HEK293 (cell line): Measurements from ENCODE around the gene MMP15.

Experiments used
- GLIS2 ChIP-seq: fragments of 450-650 bp; formaldehyde crosslinking; IDR thresholded peaks from 2 replicates; pipeline ENCODE4 v1.5.1; 2016; ENCODE audit warnings: missing biosample characterization, missing genetic modification characterization
- PRDM1 ChIP-seq: fragments of 450-650 bp; formaldehyde crosslinking; IDR thresholded peaks from 2 replicates; pipeline ENCODE4; 2016; ENCODE audit warnings: missing biosample characterization, missing genetic modification characterization
- SP3 ChIP-seq: fragments of 450-650 bp; formaldehyde crosslinking; IDR thresholded peaks from 2 replicates; pipeline ENCODE4 v1.5.1; 2016; ENCODE audit warnings: missing biosample characterization, missing genetic modification characterization
- TCF7L2 ChIP-seq: IDR thresholded peaks from 2 replicates; pipeline ENCODE4 v1.6.1; 2011; ENCODE audit warnings: low read depth, mild to moderate bottlenecking, inconsistent platforms, low read length, moderate library complexity, borderline replicate concordance
- ZIC2 ChIP-seq: fragments of 450-650 bp; formaldehyde crosslinking; IDR thresholded peaks from 2 replicates; pipeline ENCODE4 v1.5.1; 2016; ENCODE audit warnings: missing biosample characterization, missing genetic modification characterization
- ZNF157 ChIP-seq: fragments of 450-650 bp; formaldehyde crosslinking; IDR thresholded peaks from 2 replicates; pipeline ENCODE4 v1.5.1; 2016; ENCODE audit warnings: missing biosample characterization, missing genetic modification characterization
- ZNF169 ChIP-seq: fragments of 450-650 bp; formaldehyde crosslinking; IDR thresholded peaks from 2 replicates; pipeline ENCODE4 v1.5.1; 2016; ENCODE audit warnings: missing biosample characterization, missing genetic modification characterization
- ZNF211 ChIP-seq: fragments of 450-650 bp; formaldehyde crosslinking; IDR thresholded peaks from 2 replicates; pipeline ENCODE4 v1.5.1; 2016; ENCODE audit warnings: low read depth, missing biosample characterization, missing genetic modification characterization
- ZNF274 ChIP-seq, 2 experiments: fragments of 200-500 bp in 1 of 2; fragments of 450-650 bp in 1 of 2; sonication (Bioruptor generic) in 1 of 2; formaldehyde crosslinking in 1 of 2; IDR thresholded peaks; 2 replicates each; pipeline versions ENCODE4 v1.5.1 to v1.6.1; 2014 to 2016; ENCODE audit warnings: borderline replicate concordance in 1 of 2, inconsistent platforms in 1 of 2, low read length in 1 of 2, missing biosample characterization in 1 of 2, missing genetic modification characterization in 1 of 2
- ZNF341 ChIP-seq: fragments of 450-650 bp; formaldehyde crosslinking; IDR thresholded peaks from 2 replicates; pipeline ENCODE4; 2016; ENCODE audit warnings: low read depth, missing biosample characterization, missing genetic modification characterization
- ZNF37A ChIP-seq: fragments of 450-650 bp; IDR thresholded peaks from 2 replicates; pipeline ENCODE4 v1.5.1; 2018; ENCODE audit warnings: missing biosample characterization, missing genetic modification characterization
- ZNF501 ChIP-seq: fragments of 450-650 bp; formaldehyde crosslinking; IDR thresholded peaks from 2 replicates; pipeline ENCODE4 v1.5.1; 2016; ENCODE audit warnings: missing biosample characterization, missing genetic modification characterization
- ZNF610 ChIP-seq: fragments of 450-650 bp; formaldehyde crosslinking; IDR thresholded peaks from 2 replicates; pipeline ENCODE4 v1.5.1; 2016; ENCODE audit warnings: missing biosample characterization, missing genetic modification characterization, borderline replicate concordance
- ZNF629 ChIP-seq: fragments of 450-650 bp; formaldehyde crosslinking; IDR thresholded peaks from 2 replicates; pipeline ENCODE4 v1.5.1; 2017; ENCODE audit warnings: missing biosample characterization, missing genetic modification characterization
- ZNF654 ChIP-seq: fragments of 450-650 bp; formaldehyde crosslinking; IDR thresholded peaks from 2 replicates; pipeline ENCODE4 v1.5.1; 2016; ENCODE audit warnings: low read depth, missing biosample characterization, missing genetic modification characterization
- TF ChIP-seq, protein P1 (sequence below): fragments of 450-650 bp; formaldehyde crosslinking; conservative IDR thresholded peaks from 2 replicates; pipeline ENCODE4 v1.5.1; 2016; ENCODE audit warnings: low read depth, missing biosample characterization, missing genetic modification characterization
- TF ChIP-seq, protein P2 (sequence below): fragments of 450-650 bp; formaldehyde crosslinking; IDR thresholded peaks from 2 replicates; pipeline ENCODE4 v1.5.1; 2016; ENCODE audit warnings: missing biosample characterization, missing genetic modification characterization
- TF ChIP-seq, protein P3 (sequence below): fragments of 450-650 bp; formaldehyde crosslinking; IDR thresholded peaks from 2 replicates; pipeline ENCODE4 v1.5.1; 2016; ENCODE audit warnings: missing biosample characterization, missing genetic modification characterization
- TF ChIP-seq, protein P4 (sequence below): fragments of 450-650 bp; formaldehyde crosslinking; optimal IDR thresholded peaks from 2 replicates; pipeline ENCODE3; 2016; ENCODE audit warnings: missing biosample characterization, mild to moderate bottlenecking, missing genetic modification characterization
- TF ChIP-seq, protein P5 (sequence below): fragments of 450-650 bp; formaldehyde crosslinking; conservative IDR thresholded peaks from 2 replicates; pipeline ENCODE4 v1.5.1; 2016; ENCODE audit warnings: low read depth, missing biosample characterization, missing genetic modification characterization
- TF ChIP-seq, protein P6 (sequence below): fragments of 450-650 bp; formaldehyde crosslinking; IDR thresholded peaks from 2 replicates; pipeline ENCODE4 v1.5.1; 2016; ENCODE audit warnings: missing biosample characterization, missing genetic modification characterization
- TF ChIP-seq, protein P7 (sequence below): fragments of 450-650 bp; formaldehyde crosslinking; IDR thresholded peaks from 2 replicates; pipeline ENCODE4 v1.5.1; 2016; ENCODE audit warnings: missing biosample characterization, missing genetic modification characterization

Gene MMP15

DNA sequence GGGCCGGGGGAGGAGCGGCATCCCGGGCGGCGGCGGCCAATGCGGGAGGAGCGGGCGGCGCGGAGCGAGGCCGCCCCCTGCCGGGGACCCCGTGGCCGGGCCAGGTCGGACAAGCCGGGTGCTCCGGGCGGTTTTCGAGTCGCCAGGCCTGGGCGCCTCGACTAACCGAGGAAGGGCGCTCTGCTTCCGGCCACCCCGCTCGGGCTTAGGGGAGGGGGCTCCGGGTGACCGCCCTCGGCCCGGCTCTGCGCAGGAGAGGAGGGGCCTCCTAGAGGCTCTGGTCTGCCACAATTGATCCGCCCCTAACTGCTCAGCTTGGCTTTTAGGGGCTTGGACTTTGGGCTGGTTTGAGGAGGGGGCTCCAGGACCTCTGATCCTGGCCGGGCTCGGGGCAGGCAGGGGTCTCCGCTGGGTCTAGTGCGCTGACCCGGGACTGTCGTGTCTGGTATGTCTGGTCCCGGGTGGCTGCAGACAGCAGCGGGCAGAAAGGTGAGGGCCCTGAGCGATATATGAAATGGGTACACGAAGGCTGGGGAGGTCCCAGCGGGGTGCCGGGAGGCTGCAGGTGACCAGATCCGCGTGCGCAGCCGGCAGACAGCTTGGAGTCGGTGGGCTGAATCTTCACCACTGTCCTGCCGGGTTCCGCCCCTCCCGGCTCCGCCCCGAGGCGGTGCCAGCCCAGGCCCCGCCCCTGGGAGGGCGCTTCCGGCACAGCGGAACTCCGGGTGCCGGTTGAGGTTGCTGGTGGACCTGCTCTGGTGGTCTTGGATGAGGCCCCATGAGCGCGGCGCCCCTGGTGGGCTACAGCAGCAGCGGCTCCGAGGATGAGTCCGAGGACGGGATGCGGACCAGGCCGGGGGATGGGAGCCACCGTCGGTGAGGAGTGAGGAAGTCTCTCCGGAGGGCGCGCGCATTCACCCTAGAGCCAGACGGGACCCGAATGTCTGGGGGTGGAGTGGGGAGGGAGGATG, 24.6 kb upstream of the MMP15 start, which contains the start of gene USB1 (continued):
- TF ChIP-seq, protein P1, sequence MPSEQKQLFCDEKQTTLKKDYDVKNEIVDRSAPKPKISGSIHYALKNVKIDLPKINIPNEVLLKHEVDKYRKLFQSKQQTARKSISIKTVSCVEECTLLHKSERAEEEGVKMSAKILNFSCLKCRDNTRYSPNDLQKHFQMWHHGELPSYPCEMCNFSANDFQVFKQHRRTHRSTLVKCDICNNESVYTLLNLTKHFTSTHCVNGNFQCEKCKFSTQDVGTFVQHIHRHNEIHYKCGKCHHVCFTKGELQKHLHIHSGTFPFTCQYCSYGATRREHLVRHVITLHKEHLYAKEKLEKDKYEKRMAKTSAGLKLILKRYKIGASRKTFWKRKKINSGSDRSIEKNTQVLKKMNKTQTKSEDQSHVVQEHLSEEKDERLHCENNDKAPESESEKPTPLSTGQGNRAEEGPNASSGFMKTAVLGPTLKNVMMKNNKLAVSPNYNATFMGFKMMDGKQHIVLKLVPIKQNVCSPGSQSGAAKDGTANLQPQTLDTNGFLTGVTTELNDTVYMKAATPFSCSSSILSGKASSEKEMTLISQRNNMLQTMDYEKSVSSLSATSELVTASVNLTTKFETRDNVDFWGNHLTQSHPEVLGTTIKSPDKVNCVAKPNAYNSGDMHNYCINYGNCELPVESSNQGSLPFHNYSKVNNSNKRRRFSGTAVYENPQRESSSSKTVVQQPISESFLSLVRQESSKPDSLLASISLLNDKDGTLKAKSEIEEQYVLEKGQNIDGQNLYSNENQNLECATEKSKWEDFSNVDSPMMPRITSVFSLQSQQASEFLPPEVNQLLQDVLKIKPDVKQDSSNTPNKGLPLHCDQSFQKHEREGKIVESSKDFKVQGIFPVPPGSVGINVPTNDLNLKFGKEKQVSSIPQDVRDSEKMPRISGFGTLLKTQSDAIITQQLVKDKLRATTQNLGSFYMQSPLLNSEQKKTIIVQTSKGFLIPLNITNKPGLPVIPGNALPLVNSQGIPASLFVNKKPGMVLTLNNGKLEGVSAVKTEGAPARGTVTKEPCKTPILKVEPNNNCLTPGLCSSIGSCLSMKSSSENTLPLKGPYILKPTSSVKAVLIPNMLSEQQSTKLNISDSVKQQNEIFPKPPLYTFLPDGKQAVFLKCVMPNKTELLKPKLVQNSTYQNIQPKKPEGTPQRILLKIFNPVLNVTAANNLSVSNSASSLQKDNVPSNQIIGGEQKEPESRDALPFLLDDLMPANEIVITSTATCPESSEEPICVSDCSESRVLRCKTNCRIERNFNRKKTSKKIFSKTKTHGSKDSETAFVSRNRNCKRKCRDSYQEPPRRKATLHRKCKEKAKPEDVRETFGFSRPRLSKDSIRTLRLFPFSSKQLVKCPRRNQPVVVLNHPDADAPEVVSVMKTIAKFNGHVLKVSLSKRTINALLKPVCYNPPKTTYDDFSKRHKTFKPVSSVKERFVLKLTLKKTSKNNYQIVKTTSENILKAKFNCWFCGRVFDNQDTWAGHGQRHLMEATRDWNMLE (tag by site-specific recombination) = no peak
- peak; percentile 69 for TF ChIP-seq GLIS2 (tag by site-specific recombination)
- TF ChIP-seq, protein P2, sequence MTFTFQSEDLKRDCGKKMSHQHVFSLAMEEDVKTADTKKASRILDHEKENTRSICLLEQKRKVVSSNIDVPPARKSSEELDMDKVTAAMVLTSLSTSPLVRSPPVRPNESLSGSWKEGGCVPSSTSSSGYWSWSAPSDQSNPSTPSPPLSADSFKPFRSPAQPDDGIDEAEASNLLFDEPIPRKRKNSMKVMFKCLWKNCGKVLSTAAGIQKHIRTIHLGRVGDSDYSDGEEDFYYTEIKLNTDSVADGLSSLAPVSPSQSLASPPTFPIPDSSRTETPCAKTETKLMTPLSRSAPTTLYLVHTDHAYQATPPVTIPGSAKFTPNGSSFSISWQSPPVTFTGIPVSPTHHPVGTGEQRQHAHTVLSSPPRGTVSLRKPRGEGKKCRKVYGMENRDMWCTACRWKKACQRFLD (tag by site-specific recombination) = no peak
- TF ChIP-seq ZIC2 (tag by site-specific recombination) = peak; percentile 53; the same call in 1 of the 2 replicates
- TF ChIP-seq ZNF169 (tag by site-specific recombination) = no peak
- TF ChIP-seq, protein P3, sequence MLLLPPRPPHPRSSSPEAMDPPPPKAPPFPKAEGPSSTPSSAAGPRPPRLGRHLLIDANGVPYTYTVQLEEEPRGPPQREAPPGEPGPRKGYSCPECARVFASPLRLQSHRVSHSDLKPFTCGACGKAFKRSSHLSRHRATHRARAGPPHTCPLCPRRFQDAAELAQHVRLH = no peak
- 0 out of 2 replicates have a peak, but pooled peaks have one; percentile 10 for TF ChIP-seq ZNF341 (tag by site-specific recombination)
- TF ChIP-seq, protein P4, sequence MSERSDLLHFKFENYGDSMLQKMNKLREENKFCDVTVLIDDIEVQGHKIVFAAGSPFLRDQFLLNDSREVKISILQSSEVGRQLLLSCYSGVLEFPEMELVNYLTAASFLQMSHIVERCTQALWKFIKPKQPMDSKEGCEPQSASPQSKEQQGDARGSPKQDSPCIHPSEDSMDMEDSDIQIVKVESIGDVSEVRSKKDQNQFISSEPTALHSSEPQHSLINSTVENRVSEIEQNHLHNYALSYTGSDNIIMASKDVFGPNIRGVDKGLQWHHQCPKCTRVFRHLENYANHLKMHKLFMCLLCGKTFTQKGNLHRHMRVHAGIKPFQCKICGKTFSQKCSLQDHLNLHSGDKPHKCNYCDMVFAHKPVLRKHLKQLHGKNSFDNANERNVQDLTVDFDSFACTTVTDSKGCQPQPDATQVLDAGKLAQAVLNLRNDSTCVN (tag by site-specific recombination) = peak; percentile 49
- TF ChIP-seq ZNF501 (tag by site-specific recombination) = no peak
- no peak for TF ChIP-seq ZNF157
- no peak for TF ChIP-seq ZNF37A (tag by site-specific recombination)
- TF ChIP-seq, protein P5, sequence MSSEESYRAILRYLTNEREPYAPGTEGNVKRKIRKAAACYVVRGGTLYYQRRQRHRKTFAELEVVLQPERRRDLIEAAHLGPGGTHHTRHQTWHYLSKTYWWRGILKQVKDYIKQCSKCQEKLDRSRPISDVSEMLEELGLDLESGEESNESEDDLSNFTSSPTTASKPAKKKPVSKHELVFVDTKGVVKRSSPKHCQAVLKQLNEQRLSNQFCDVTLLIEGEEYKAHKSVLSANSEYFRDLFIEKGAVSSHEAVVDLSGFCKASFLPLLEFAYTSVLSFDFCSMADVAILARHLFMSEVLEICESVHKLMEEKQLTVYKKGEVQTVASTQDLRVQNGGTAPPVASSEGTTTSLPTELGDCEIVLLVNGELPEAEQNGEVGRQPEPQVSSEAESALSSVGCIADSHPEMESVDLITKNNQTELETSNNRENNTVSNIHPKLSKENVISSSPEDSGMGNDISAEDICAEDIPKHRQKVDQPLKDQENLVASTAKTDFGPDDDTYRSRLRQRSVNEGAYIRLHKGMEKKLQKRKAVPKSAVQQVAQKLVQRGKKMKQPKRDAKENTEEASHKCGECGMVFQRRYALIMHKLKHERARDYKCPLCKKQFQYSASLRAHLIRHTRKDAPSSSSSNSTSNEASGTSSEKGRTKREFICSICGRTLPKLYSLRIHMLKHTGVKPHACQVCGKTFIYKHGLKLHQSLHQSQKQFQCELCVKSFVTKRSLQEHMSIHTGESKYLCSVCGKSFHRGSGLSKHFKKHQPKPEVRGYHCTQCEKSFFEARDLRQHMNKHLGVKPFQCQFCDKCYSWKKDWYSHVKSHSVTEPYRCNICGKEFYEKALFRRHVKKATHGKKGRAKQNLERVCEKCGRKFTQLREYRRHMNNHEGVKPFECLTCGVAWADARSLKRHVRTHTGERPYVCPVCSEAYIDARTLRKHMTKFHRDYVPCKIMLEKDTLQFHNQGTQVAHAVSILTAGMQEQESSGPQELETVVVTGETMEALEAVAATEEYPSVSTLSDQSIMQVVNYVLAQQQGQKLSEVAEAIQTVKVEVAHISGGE (tag by site-specific recombination) = peak; percentile 92
- no peak for TF ChIP-seq TCF7L2
- no peak for TF ChIP-seq PRDM1
- TF ChIP-seq, protein P6, sequence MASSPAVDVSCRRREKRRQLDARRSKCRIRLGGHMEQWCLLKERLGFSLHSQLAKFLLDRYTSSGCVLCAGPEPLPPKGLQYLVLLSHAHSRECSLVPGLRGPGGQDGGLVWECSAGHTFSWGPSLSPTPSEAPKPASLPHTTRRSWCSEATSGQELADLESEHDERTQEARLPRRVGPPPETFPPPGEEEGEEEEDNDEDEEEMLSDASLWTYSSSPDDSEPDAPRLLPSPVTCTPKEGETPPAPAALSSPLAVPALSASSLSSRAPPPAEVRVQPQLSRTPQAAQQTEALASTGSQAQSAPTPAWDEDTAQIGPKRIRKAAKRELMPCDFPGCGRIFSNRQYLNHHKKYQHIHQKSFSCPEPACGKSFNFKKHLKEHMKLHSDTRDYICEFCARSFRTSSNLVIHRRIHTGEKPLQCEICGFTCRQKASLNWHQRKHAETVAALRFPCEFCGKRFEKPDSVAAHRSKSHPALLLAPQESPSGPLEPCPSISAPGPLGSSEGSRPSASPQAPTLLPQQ = no peak
- TF ChIP-seq ZNF654 (tag by site-specific recombination) = peak; percentile 12; the same call in 1 of the 2 replicates
- no peak for TF ChIP-seq ZNF211
- TF ChIP-seq SP3 (tag by site-specific recombination) = peak; percentile 96
- TF ChIP-seq ZNF629 (tag by site-specific recombination) = peak; percentile 16
- TF ChIP-seq, protein P7, sequence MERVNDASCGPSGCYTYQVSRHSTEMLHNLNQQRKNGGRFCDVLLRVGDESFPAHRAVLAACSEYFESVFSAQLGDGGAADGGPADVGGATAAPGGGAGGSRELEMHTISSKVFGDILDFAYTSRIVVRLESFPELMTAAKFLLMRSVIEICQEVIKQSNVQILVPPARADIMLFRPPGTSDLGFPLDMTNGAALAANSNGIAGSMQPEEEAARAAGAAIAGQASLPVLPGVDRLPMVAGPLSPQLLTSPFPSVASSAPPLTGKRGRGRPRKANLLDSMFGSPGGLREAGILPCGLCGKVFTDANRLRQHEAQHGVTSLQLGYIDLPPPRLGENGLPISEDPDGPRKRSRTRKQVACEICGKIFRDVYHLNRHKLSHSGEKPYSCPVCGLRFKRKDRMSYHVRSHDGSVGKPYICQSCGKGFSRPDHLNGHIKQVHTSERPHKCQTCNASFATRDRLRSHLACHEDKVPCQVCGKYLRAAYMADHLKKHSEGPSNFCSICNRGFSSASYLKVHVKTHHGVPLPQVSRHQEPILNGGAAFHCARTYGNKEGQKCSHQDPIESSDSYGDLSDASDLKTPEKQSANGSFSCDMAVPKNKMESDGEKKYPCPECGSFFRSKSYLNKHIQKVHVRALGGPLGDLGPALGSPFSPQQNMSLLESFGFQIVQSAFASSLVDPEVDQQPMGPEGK = no peak; the same call in none of the 2 replicates
- no peak for TF ChIP-seq ZNF610 (tag by site-specific recombination)
- no peak for TF ChIP-seq ZNF274 (IDR thresholded peaks at IDR 0.05; ENCODE audit: low read length)
- TF ChIP-seq ZNF274 (tag by site-specific recombination; IDR thresholded peaks at IDR 0.05; ENCODE audit: borderline replicate concordance) = no peak
